Measurements from ENCODE around the gene C11orf42.
"Not testable (repeated sequence)": the region's sequence is repeated elsewhere in the genome, so short reads cannot be mapped to it uniquely, and the experiment has no call there.

C11orf42 gene

GRCh38 chr11:6217722-6218121 is 12.4 kb downstream of the C11orf42 start:
- Histone ChIP-seq H3K4me3 (no peak overlapping the region), H3K27ac (no peak overlapping the region)

- peak overlapping the region in 14 of 21 experiments; percentile 9 to 81 (median 40) for H3K27ac ChIP-seq
Observed at GRCh38 chr11:6219359-6219758, 14.0 kb downstream of the C11orf42 start.

GRCh38 chr11:6223854-6224253 is 18.5 kb downstream of the C11orf42 start:
- Histone ChIP-seq H3K4me3 (no peak overlapping the region), H3K27ac (no peak overlapping the region)

More at GRCh38 chr11:6219359-6219758, 14.0 kb downstream of the C11orf42 start:
- no peak overlapping the region for H3K4me3 ChIP-seq

- no peak overlapping the region for H3K4me3 ChIP-seq
Observed at GRCh38 chr11:6224421-6224820, 19.1 kb downstream of the C11orf42 start.

GRCh38 chr11:6225024-6225423 is 19.7 kb downstream of the C11orf42 start:
- Histone ChIP-seq H3K27ac (peak overlapping the region in 2 of 21 experiments; percentile 4 to 10), H3K4me3 (no peak overlapping the region)

More at GRCh38 chr11:6224421-6224820, 19.1 kb downstream of the C11orf42 start:
- H3K27ac ChIP-seq, result no peak overlapping the region

- H3K4me3 ChIP-seq, result no peak overlapping the region
- H3K27ac ChIP-seq, result peak overlapping the region in 1 of 21 experiments; percentile 0
Observed at GRCh38 chr11:6225896-6226295, 20.5 kb downstream of the C11orf42 start.

GRCh38 chr11:6228520-6228919 is 23.2 kb downstream of the C11orf42 start:
- no peak overlapping the region for H3K4me3 ChIP-seq
- no peak overlapping the region for H3K27ac ChIP-seq

- no peak overlapping the region for H3K27ac ChIP-seq
Observed at GRCh38 chr11:6229911-6230310, 24.6 kb downstream of the C11orf42 start.

GRCh38 chr11:6232899-6233298 is 27.5 kb downstream of the C11orf42 start:
- Histone ChIP-seq H3K27ac (no peak overlapping the region), H3K4me3 (no peak overlapping the region)

More at GRCh38 chr11:6229911-6230310, 24.6 kb downstream of the C11orf42 start:
- H3K4me3 ChIP-seq, result no peak overlapping the region

- H3K27ac ChIP-seq, result peak overlapping the region; percentile 11 to 91 (median 82)
- peak overlapping the region; percentile 64 to 95 (median 76) for H3K4me3 ChIP-seq
Observed at GRCh38 chr11:6233984-6234386, 28.6 kb downstream of the C11orf42 start.

GRCh38 chr11:6234387-6235107 is 29.2 kb downstream of the C11orf42 start, which contains the start of gene FHIP1B:
TSS of gene FHIP1B (minus strand) at chr11:6234636. CDS start at chr11:6224516, 10,120 bp downstream.
- Histone ChIP-seq H3K4me3 (peak within 1 kb of the TSS; percentile 64 to 95 (median 76)), H3K27ac (peak within 1 kb of the TSS; percentile 52 to 91 (median 87))

GRCh38 chr11:6237266-6237665 is 31.9 kb downstream of the C11orf42 start:
- no peak overlapping the region for H3K27ac ChIP-seq
- H3K4me3 ChIP-seq, result no peak overlapping the region

GRCh38 chr11:6237761-6238302 is 32.5 kb downstream of the C11orf42 start:
- Histone ChIP-seq H3K4me3 (no peak overlapping the region), H3K27ac (no peak overlapping the region)

GRCh38 chr11:6238902-6239301 is 33.5 kb downstream of the C11orf42 start, which contains the start of gene CNGA4:
TSS of gene CNGA4 (plus strand) at chr11:6239089. CDS start at chr11:6239207, 118 bp downstream.
- no peak within 1 kb of the TSS for H3K4me3 ChIP-seq
- H3K27ac ChIP-seq, result no peak within 1 kb of the TSS

GRCh38 chr11:6240139-6240538 is 34.8 kb downstream of the C11orf42 start:
- H3K27ac ChIP-seq, result no peak overlapping the region
- no peak overlapping the region for H3K4me3 ChIP-seq

- Histone ChIP-seq H3K27ac (no peak overlapping the region), H3K4me3 (no peak overlapping the region)
Observed at GRCh38 chr11:6240781-6241180, 35.4 kb downstream of the C11orf42 start.

- Histone ChIP-seq H3K4me3 (no peak overlapping the region), H3K27ac (no peak overlapping the region)
Observed at GRCh38 chr11:6241316-6241715, 36.0 kb downstream of the C11orf42 start.

GRCh38 chr11:6245536-6245935 is 40.2 kb downstream of the C11orf42 start:
- H3K4me3 ChIP-seq, result no peak overlapping the region

GRCh38 chr11:6248248-6248647 is 42.9 kb downstream of the C11orf42 start:
- Histone ChIP-seq H3K4me3 (no peak overlapping the region), H3K27ac (peak overlapping the region in 2 of 21 experiments; percentile 30 to 35)

More at GRCh38 chr11:6245536-6245935, 40.2 kb downstream of the C11orf42 start:
- H3K27ac ChIP-seq, result peak overlapping the region in 4 of 21 experiments; percentile 19 to 41 (median 33)

GRCh38 chr11:6248897-6249296 is 43.5 kb downstream of the C11orf42 start:
- not testable (repeated sequence) for H3K4me3 ChIP-seq
- H3K27ac ChIP-seq, result peak overlapping the region in 4 of 21 experiments; percentile 24 to 35 (median 32)

All from skin epidermis (tissue), 12 donors.